Mesenchymal stem cell (in vitro differentiated cells and primary cell): Measurements from ENCODE around the gene PTRH2.

Experiments
- DNase-seq: peaks from one replicate; pipeline ENCODE4 v3.0.0-alpha.2; 2013
- H2AFZ ChIP-seq: one replicate; pipeline ENCODE4 v1.6.1; 2013; ENCODE audit warnings: low read depth, mild to moderate bottlenecking, control low read depth, inconsistent platforms, low read length, moderate library complexity
- H2AK5ac ChIP-seq: 2 replicates; pipeline ENCODE4 v1.6.1; 2013; ENCODE audit warnings: low read length, moderate library complexity, mild to moderate bottlenecking, inconsistent platforms; ENCODE audit not compliant: severe bottlenecking
- H2BK120ac ChIP-seq: one replicate; pipeline ENCODE4 v1.6.1; 2013; ENCODE audit warnings: low read depth, mild to moderate bottlenecking, inconsistent platforms, low read length, moderate library complexity
- H2BK12ac ChIP-seq, 2 experiments: one replicate each; pipeline ENCODE4 v1.6.1; 2013; ENCODE audit warnings: inconsistent platforms in 2 of 2, low read length in 2 of 2, mild to moderate bottlenecking in 2 of 2, moderate library complexity in 2 of 2, control low read depth in 1 of 2
- H2BK15ac ChIP-seq: one replicate; pipeline ENCODE4 v1.6.1; 2013; ENCODE audit warnings: mild to moderate bottlenecking, low read depth, inconsistent platforms; ENCODE audit not compliant: poor library complexity, severe bottlenecking
- H2BK5ac ChIP-seq: 2 replicates; pipeline ENCODE4 v1.6.1; 2013; ENCODE audit warnings: low read depth, mild to moderate bottlenecking, low read length, control low read depth, inconsistent platforms; ENCODE audit not compliant: poor library complexity, severe bottlenecking
- H3K14ac ChIP-seq, 2 experiments: one replicate each; pipeline ENCODE4 v1.6.1; 2013; ENCODE audit warnings: inconsistent platforms in 2 of 2, low read length in 2 of 2, control low read depth in 1 of 2, mild to moderate bottlenecking in 1 of 2, moderate library complexity in 1 of 2
- H3K18ac ChIP-seq, 2 experiments: one replicate each; pipeline ENCODE4 v1.6.1; 2013; ENCODE audit warnings: inconsistent platforms in 2 of 2, low read length in 2 of 2, control low read depth in 1 of 2, low read depth in 1 of 2, mild to moderate bottlenecking in 1 of 2
- H3K23ac ChIP-seq, 2 experiments: one replicate each; pipeline ENCODE4 v1.6.1; 2013; ENCODE audit warnings: inconsistent platforms in 2 of 2, low read length in 2 of 2, mild to moderate bottlenecking in 2 of 2, moderate library complexity in 2 of 2, control low read depth in 1 of 2
- H3K27ac ChIP-seq: 2 replicates; pipeline ENCODE4 v1.5.1; 2013; ENCODE audit warnings: mild to moderate bottlenecking, moderate library complexity, low read length, control low read depth, inconsistent platforms; ENCODE audit not compliant: poor library complexity, severe bottlenecking
- H3K27me3 ChIP-seq, 2 experiments: 2 replicates each; pipeline versions ENCODE4 v1.6.1 to v1.7.0; 2013; ENCODE audit warnings: low read length in 2 of 2, mild to moderate bottlenecking in 2 of 2, moderate library complexity in 2 of 2, control low read depth in 1 of 2, inconsistent platforms in 1 of 2; ENCODE audit not compliant: control insufficient read depth in 1 of 2, insufficient read depth in 1 of 2
- H3K36me3 ChIP-seq, 2 experiments: 2 replicates each; pipeline versions ENCODE4 v1.6.1 to v1.7.0; 2013; ENCODE audit warnings: low read length in 2 of 2, control low read depth in 1 of 2, inconsistent platforms in 1 of 2, low read depth in 1 of 2, mild to moderate bottlenecking in 1 of 2; ENCODE audit not compliant: insufficient read depth in 2 of 2, control insufficient read depth in 1 of 2
- H3K4ac ChIP-seq, 2 experiments: one replicate each; pipeline ENCODE4 v1.6.1; 2013; ENCODE audit warnings: inconsistent platforms in 2 of 2, low read length in 2 of 2, mild to moderate bottlenecking in 2 of 2, moderate library complexity in 2 of 2, control low read depth in 1 of 2, low read depth in 1 of 2
- H3K4me1 ChIP-seq: 2 replicates; pipeline ENCODE4 v1.6.1; 2013; ENCODE audit warnings: low read depth, low read length, control low read depth; ENCODE audit not compliant: control insufficient read depth, insufficient read depth
- H3K4me2 ChIP-seq: 2 replicates; pipeline ENCODE4 v1.6.1; 2013; ENCODE audit warnings: low read length, mild to moderate bottlenecking, inconsistent platforms; ENCODE audit not compliant: poor library complexity, severe bottlenecking
- H3K4me3 ChIP-seq, 2 experiments: 2 replicates each; pipeline versions ENCODE4 v1.5.1 to v1.7.0; 2013; ENCODE audit warnings: low read length in 2 of 2, mild to moderate bottlenecking in 2 of 2, control low read depth in 1 of 2, low read depth in 1 of 2; ENCODE audit not compliant: insufficient read depth in 1 of 2
- H3K79me1 ChIP-seq: replicated peaks from 2 replicates; pipeline ENCODE4 v1.6.1; 2013; ENCODE audit warnings: mild to moderate bottlenecking, control low read depth, low read length, inconsistent platforms; ENCODE audit not compliant: poor library complexity, severe bottlenecking
- H3K9ac ChIP-seq: 2 replicates; pipeline ENCODE4 v1.7.0; 2013; ENCODE audit warnings: mild to moderate bottlenecking, low read length, moderate library complexity
- H3K9me3 ChIP-seq: 2 replicates; pipeline ENCODE4 v1.7.0; 2013; ENCODE audit warnings: mild to moderate bottlenecking, low read length; ENCODE audit not compliant: control insufficient read depth
- H4K8ac ChIP-seq: one replicate; pipeline ENCODE4 v1.6.1; 2013; ENCODE audit warnings: inconsistent platforms, mild to moderate bottlenecking, low read length, moderate library complexity
- H4K91ac ChIP-seq: one replicate; pipeline ENCODE4 v1.6.1; 2013; ENCODE audit warnings: mild to moderate bottlenecking, low read length, inconsistent platforms
- WGBS: methylation state at CpG from one replicate; pipeline ENCODE4 v1.1.7; 2013; ENCODE audit warnings: mixed read lengths; 5-methylcytosine and 5-hydroxymethylcytosine counted together

The PTRH2 gene

DNA sequence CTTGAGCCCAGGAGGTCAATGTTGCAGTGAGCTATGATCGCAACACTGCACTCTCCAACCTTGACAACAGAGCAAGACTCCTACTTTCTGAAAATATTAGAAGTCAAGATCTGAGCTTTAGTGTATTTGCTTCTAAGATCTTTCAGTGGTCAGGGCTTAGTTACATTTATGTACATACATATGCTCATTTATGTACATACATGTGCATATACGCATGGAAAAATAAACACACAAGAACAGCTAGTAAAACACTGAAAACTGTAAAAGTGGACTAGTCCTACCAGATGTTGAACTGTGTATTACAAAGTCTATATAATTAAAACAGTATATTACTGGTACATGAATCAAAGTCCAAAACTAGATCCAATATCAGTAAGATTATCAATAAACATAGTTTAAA lies 28.3 kb downstream of the PTRH2 start:
- no peak for DNase-seq
- H2AFZ ChIP-seq: no peak overlapping the region
- no peak overlapping the region for H4K91ac ChIP-seq
- H3K4ac ChIP-seq: no peak overlapping the region
- peaks cover 15 to 100% of the 10 kb centered on the region in 2 experiments for H3K36me3 ChIP-seq
- peaks cover 12% of the 10 kb centered on the region for H3K79me1 ChIP-seq
- H2BK120ac ChIP-seq: no peak overlapping the region
- H3K9me3 ChIP-seq: no peaks in the 10 kb centered on the region
- no peak overlapping the region for H2BK15ac ChIP-seq
- H3K9ac ChIP-seq: no peak overlapping the region
- H3K14ac ChIP-seq: no peak overlapping the region
- no peak overlapping the region for H3K23ac ChIP-seq
- no peak overlapping the region for H3K4me3 ChIP-seq
- peaks cover 1% of the 10 kb centered on the region for H3K4me1 ChIP-seq
- no peaks in the 10 kb centered on the region for H3K27me3 ChIP-seq
- no peak overlapping the region for H2BK5ac ChIP-seq
- H3K4me2 ChIP-seq: no peak overlapping the region
- WGBS: no CpG with 5 or more reads among the region's 2 CpGs
- H2AK5ac ChIP-seq: no peak overlapping the region
- no peak overlapping the region for H3K18ac ChIP-seq
- H2BK12ac ChIP-seq: no peak overlapping the region
- no peak overlapping the region for H4K8ac ChIP-seq
- H3K27ac ChIP-seq: no peak overlapping the region

- Histone ChIP-seq H4K91ac (no peak overlapping the region), H3K36me3 (peaks cover 16 to 100% of the 10 kb centered on the region in 2 experiments), H3K4me2 (no peak overlapping the region), H3K4me1 (peaks cover 1% of the 10 kb centered on the region), H3K27ac (no peak overlapping the region), H3K79me1 (peaks cover 11% of the 10 kb centered on the region), H2BK5ac (no peak overlapping the region), H2BK120ac (no peak overlapping the region), H2BK15ac (no peak overlapping the region), H2AK5ac (peak overlapping the region; percentile 42), H3K18ac (no peak overlapping the region), H3K27me3 (no peaks in the 10 kb centered on the region), H3K4me3 (no peak overlapping the region), H3K9ac (peak overlapping the region; percentile 42), H3K23ac (no peak overlapping the region), H3K14ac (no peak overlapping the region), H3K4ac (no peak overlapping the region), H4K8ac (no peak overlapping the region), H2AFZ (no peak overlapping the region), H2BK12ac (no peak overlapping the region), H3K9me3 (no peaks in the 10 kb centered on the region)
- peak; percentile 34 for DNase-seq
- whole genome bisulfite sequencing: 99% methylated on average over 7 of the region's 7 CpGs
Observed at GRCh38 chr17:59676716-59677115, 30.5 kb downstream of the PTRH2 start.

DNA sequence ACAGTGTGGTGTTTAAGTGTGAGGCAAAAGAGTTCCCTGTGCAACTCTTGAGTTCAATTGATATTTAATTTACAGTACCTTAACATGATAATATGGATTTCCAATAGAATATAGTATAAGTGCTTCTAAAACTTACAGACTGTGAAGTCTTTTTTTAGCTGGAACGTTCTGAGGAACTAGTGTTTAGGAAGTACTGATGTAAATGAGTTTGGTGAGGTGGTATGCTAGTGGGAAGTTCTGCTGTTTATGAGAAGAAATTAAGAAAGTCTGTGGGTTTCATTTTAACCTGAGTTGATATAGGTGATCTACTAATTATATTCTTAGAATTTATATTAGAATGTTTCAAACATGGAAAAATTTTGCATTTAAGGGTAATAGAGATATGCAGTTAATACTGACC lies 32.0 kb downstream of the PTRH2 start:
- WGBS: 94% methylated on average over 1 of the region's 1 CpG
- no peak overlapping the region for H4K91ac ChIP-seq
- H3K4me3 ChIP-seq: no peak overlapping the region
- peaks cover 16 to 99% of the 10 kb centered on the region in 2 experiments for H3K36me3 ChIP-seq
- no peak overlapping the region for H3K4ac ChIP-seq
- peak overlapping the region; percentile 3 for H3K9ac ChIP-seq
- H3K79me1 ChIP-seq: peaks cover 11% of the 10 kb centered on the region
- no peak overlapping the region for H3K23ac ChIP-seq
- no peak overlapping the region for H2BK5ac ChIP-seq
- H2AFZ ChIP-seq: no peak overlapping the region
- no peak overlapping the region for H2BK12ac ChIP-seq
- no peaks in the 10 kb centered on the region for H3K9me3 ChIP-seq
- no peak overlapping the region for H3K27ac ChIP-seq
- H4K8ac ChIP-seq: no peak overlapping the region
- H3K14ac ChIP-seq: no peak overlapping the region
- H3K4me1 ChIP-seq: peaks cover 3% of the 10 kb centered on the region
- no peak overlapping the region for H3K18ac ChIP-seq
- H3K4me2 ChIP-seq: no peak overlapping the region
- no peak for DNase-seq
- no peak overlapping the region for H2BK120ac ChIP-seq
- H2AK5ac ChIP-seq: no peak overlapping the region
- no peak overlapping the region for H2BK15ac ChIP-seq
- no peaks in the 10 kb centered on the region for H3K27me3 ChIP-seq

DNA sequence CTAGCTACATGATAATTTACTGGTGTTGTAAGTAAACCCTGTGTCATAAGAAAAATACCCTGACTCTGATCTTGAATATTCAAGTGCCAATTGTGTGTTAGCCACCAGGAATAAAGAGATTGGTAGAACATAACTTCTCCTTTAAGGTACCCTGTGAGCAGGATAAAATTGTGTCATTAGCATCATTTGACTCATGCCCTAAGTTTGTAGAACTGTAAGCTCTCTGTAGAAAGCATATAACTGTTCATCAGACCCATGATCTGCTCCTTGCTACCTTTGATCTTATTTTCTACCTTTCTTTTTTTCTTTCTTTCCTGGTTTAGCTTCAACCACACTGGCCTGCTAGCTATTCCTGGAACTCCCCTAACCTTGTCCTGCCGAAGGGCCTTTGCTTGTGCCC lies 35.8 kb downstream of the PTRH2 start:
- Histone ChIP-seq H3K36me3 (peaks cover 6 to 94% of the 10 kb centered on the region in 2 experiments), H3K79me1 (peaks cover 3% of the 10 kb centered on the region), H2AK5ac (no peak overlapping the region), H3K4me3 (no peak overlapping the region), H2BK12ac (no peak overlapping the region), H3K18ac (no peak overlapping the region), H4K8ac (no peak overlapping the region), H3K9ac (peak overlapping the region; percentile 33), H3K23ac (no peak overlapping the region), H2BK15ac (no peak overlapping the region), H3K9me3 (no peaks in the 10 kb centered on the region), H3K4me2 (no peak overlapping the region), H2AFZ (no peak overlapping the region), H3K14ac (no peak overlapping the region), H3K4me1 (peaks cover 5% of the 10 kb centered on the region), H3K4ac (no peak overlapping the region), H3K27ac (peak overlapping the region; percentile 18), H2BK120ac (no peak overlapping the region), H4K91ac (no peak overlapping the region), H3K27me3 (no peaks in the 10 kb centered on the region), H2BK5ac (no peak overlapping the region)
- no peak for DNase-seq
- 80% methylated on average over 1 of the region's 1 CpG for WGBS
